AG04450 (cell line): ENCODE data around the gene SLC26A4. TPM values are rescaled to one million over a fixed set of nuclear protein-coding genes. Genes with fewer than 3 reads are reported as not detected.

ENCODE experiments used
- CTCF ChIA-PET: fragments of 300-600, 350-600 bp; formaldehyde crosslinking; extraction: SDS; loops from one replicate; lab custom pipeline; 2022; ENCODE audit warnings: antibody characterized with exemption, inconsistent platforms; lab: Charles Lee
- POLR2A ChIA-PET: fragments of 350-600 bp; formaldehyde crosslinking; extraction: SDS; loops from one replicate; lab custom pipeline; 2021; ENCODE audit warnings: antibody characterized with exemption, inconsistent platforms; lab: Yijun Ruan, JAX
- DNase-seq: peaks from one replicate; pipeline ENCODE4 v3.0.0-alpha.2; 2011; ENCODE audit warnings: low read depth, low spot score
- H3K27ac ChIP-seq: one replicate; pipeline ENCODE4 v1.5.1; 2012; ENCODE audit warnings: low read depth, low read length, control low read depth
- H3K27me3 ChIP-seq: one replicate; pipeline ENCODE4 v1.6.0; 2012; ENCODE audit warnings: low read length; ENCODE audit not compliant: control insufficient read depth, insufficient read depth
- H3K4me3 ChIP-seq: 2 replicates; pipeline ENCODE4 v1.5.1; 2011; ENCODE audit warnings: mild to moderate bottlenecking, low read depth, low read length, control low read depth
- H3K9me3 ChIP-seq: 2 replicates; pipeline ENCODE4 v1.5.1; 2012; ENCODE audit warnings: low read length; ENCODE audit not compliant: control insufficient read depth, insufficient read depth
- polyA plus RNA-seq: library from polyadenylated mRNA; depleted of rRNA; stranded (reverse); fragments of >200 nt; gene quantifications from 2 replicates; pipeline ENCODE4 v1.2.3, GENCODE V29; 2011
- TF ChIP-seq, protein P1 (sequence below): IDR thresholded peaks from 2 replicates; pipeline ENCODE4 v1.5.1; 2011; ENCODE audit warnings: low read depth, low read length, control low read depth, inconsistent platforms

SLC26A4 gene
- polyA plus RNA-seq, 1 experiment, result 0.12 TPM

GRCh38 chr7:107642501-107642900, 18.1 kb upstream of the SLC26A4 start:
- Histone ChIP-seq H3K27ac (no peak overlapping the region), H3K4me3 (no peak overlapping the region), H3K27me3 (no peaks in the 10 kb centered on the region), H3K9me3 (no peaks in the 10 kb centered on the region)
- CTCF ChIA-PET, result interaction anchor here (1.2 kb wide), 1 partner anchor 19 kb away, joined by 3 read pairs; no protein-coding TSS in a partner anchor
- TF ChIP-seq, protein P1, sequence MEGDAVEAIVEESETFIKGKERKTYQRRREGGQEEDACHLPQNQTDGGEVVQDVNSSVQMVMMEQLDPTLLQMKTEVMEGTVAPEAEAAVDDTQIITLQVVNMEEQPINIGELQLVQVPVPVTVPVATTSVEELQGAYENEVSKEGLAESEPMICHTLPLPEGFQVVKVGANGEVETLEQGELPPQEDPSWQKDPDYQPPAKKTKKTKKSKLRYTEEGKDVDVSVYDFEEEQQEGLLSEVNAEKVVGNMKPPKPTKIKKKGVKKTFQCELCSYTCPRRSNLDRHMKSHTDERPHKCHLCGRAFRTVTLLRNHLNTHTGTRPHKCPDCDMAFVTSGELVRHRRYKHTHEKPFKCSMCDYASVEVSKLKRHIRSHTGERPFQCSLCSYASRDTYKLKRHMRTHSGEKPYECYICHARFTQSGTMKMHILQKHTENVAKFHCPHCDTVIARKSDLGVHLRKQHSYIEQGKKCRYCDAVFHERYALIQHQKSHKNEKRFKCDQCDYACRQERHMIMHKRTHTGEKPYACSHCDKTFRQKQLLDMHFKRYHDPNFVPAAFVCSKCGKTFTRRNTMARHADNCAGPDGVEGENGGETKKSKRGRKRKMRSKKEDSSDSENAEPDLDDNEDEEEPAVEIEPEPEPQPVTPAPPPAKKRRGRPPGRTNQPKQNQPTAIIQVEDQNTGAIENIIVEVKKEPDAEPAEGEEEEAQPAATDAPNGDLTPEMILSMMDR, result no peak
- POLR2A ChIA-PET, result no interaction called here
- no peak for DNase-seq

DNA sequence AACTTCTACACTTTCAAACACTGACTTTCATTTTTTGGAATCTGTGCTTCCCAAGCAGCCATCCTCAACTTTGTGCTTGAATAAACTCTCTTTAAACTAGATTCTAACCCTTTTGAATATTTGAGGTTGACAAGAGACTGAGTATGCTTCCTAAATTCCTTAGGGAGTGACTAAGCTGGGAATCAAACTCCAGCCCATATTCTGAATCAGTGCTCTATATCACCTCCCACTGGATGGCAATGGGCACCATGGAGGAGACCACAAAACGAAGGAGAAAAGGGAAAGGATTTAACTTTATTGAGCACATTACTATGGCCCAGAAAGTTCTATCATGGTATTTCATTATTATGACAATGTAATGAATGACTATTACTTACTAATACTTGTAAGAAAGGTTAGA, 17.2 kb upstream of the SLC26A4 start:
- TF ChIP-seq, protein P1, result peak; percentile 55
- Histone ChIP-seq H3K4me3 (no peak overlapping the region), H3K27me3 (no peaks in the 10 kb centered on the region), H3K9me3 (no peaks in the 10 kb centered on the region), H3K27ac (no peak overlapping the region)
- no peak for DNase-seq
- ChIA-PET CTCF (interaction anchor here (1.2 kb wide), 1 partner anchor 18 kb away, joined by 3 read pairs; no protein-coding TSS in a partner anchor), POLR2A (no interaction called here)

- CTCF ChIA-PET, result interaction anchor here (1.2 kb wide), 1 partner anchor 18 kb away, joined by 3 read pairs; no protein-coding TSS in a partner anchor
- TF ChIP-seq, protein P1, result no peak
- Histone ChIP-seq H3K9me3 (no peaks in the 10 kb centered on the region), H3K4me3 (no peak overlapping the region), H3K27me3 (no peaks in the 10 kb centered on the region), H3K27ac (no peak overlapping the region)
- POLR2A ChIA-PET, result interaction anchor here (1.1 kb wide), 1 partner anchor 99 kb away, joined by 3 read pairs; no protein-coding TSS in a partner anchor
- no peak for DNase-seq
These were observed 16.7 kb upstream of the SLC26A4 start for GRCh38 chr7:107643938-107644308.

- Histone ChIP-seq H3K27me3 (no peaks in the 10 kb centered on the region), H3K4me3 (no peak overlapping the region), H3K9me3 (no peaks in the 10 kb centered on the region), H3K27ac (peak overlapping the region; percentile 3)
- DNase-seq, result no peak
- TF ChIP-seq, protein P1, result no peak
- ChIA-PET POLR2A (interaction anchor here (1.1 kb wide), 1 partner anchor 99 kb away, joined by 3 read pairs; no protein-coding TSS in a partner anchor), CTCF (no interaction called here)
These were observed 16.2 kb upstream of the SLC26A4 start for GRCh38 chr7:107644309-107644974.

GRCh38 chr7:107652642-107653041, 8.0 kb upstream of the SLC26A4 start:
- ChIA-PET CTCF (interaction anchor here (0.6 kb wide), 1 partner anchor 484 kb away, joined by 3 read pairs; no protein-coding TSS in a partner anchor), POLR2A (no interaction called here)
- TF ChIP-seq, protein P1, result no peak
- Histone ChIP-seq H3K27me3 (no peaks in the 10 kb centered on the region), H3K4me3 (no peak overlapping the region), H3K27ac (no peak overlapping the region), H3K9me3 (peaks cover 6% of the 10 kb centered on the region)
- no peak for DNase-seq
